HFF-Myc (cell line): ENCODE data around the gene LBH.

ENCODE experiments used
- DNase-seq: peaks from one replicate; pipeline ENCODE4 v3.0.0-alpha.2; 2011; ENCODE audit warnings: low read depth; ENCODE audit errors: extremely low read depth
- H3K4me3 ChIP-seq: replicated peaks from 2 replicates; pipeline ENCODE4 v1.5.1; 2011; ENCODE audit warnings: low read depth, mild to moderate bottlenecking, control low read depth, low read length
- TF ChIP-seq, protein P1 (sequence below): IDR thresholded peaks from 2 replicates; pipeline ENCODE4 v1.5.1; 2012; ENCODE audit warnings: mild to moderate bottlenecking, low read depth, low read length, control low read depth; ENCODE audit errors: missing control alignments

Gene LBH

GRCh38 chr2:30237239-30237965 is 6.1 kb downstream of the LBH start:
- H3K4me3 ChIP-seq = no peak overlapping the region
- TF ChIP-seq, protein P1, sequence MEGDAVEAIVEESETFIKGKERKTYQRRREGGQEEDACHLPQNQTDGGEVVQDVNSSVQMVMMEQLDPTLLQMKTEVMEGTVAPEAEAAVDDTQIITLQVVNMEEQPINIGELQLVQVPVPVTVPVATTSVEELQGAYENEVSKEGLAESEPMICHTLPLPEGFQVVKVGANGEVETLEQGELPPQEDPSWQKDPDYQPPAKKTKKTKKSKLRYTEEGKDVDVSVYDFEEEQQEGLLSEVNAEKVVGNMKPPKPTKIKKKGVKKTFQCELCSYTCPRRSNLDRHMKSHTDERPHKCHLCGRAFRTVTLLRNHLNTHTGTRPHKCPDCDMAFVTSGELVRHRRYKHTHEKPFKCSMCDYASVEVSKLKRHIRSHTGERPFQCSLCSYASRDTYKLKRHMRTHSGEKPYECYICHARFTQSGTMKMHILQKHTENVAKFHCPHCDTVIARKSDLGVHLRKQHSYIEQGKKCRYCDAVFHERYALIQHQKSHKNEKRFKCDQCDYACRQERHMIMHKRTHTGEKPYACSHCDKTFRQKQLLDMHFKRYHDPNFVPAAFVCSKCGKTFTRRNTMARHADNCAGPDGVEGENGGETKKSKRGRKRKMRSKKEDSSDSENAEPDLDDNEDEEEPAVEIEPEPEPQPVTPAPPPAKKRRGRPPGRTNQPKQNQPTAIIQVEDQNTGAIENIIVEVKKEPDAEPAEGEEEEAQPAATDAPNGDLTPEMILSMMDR = no peak
- no peak for DNase-seq

GRCh38 chr2:30237966-30238800 is 6.8 kb downstream of the LBH start:
- TF ChIP-seq, protein P1 = no peak
- H3K4me3 ChIP-seq = no peak overlapping the region
- no peak for DNase-seq

GRCh38 chr2:30239308-30239985 is 8.1 kb downstream of the LBH start:
- no peak for DNase-seq
- TF ChIP-seq, protein P1 = peak; percentile 97
- no peak overlapping the region for H3K4me3 ChIP-seq

DNA sequence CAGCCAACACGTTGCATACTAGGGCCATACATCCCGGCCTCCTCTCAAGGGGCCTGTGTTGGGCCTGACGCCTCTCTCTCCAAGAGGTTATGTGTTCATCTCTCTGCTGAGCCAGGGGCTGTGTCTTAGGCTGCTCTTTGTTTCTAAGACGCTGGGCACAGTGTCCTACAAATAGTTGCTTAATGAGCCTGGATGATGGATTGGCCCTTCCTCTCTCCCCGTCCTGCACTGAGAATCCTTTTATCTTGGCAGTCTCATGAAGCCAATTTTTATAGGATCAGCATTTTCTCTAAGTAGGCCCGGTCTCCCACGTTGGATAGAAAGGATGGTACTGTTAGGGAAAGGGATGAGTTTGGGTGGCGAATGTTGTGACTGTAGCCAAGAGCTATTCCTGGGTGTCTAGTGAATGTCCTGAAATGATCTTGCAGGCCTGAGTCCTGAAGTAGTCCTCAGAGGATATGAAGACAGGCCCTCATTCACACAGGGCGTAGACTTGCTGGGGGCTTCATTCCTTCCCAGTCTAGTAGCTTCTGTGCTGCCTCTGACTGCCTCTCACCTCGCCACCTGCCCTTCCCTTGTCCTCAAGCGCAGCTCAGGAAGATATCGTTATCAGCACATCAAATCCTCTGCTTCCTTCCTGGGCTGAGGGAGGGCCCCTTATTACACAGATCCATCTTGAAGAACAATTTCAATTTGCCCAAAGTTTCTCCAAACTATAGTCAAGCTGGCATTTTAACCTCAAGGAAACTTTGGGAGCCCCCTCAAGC is 8.8 kb downstream of the LBH start:
- no peak overlapping the region for H3K4me3 ChIP-seq
- DNase-seq = no peak
- TF ChIP-seq, protein P1 = no peak

DNA sequence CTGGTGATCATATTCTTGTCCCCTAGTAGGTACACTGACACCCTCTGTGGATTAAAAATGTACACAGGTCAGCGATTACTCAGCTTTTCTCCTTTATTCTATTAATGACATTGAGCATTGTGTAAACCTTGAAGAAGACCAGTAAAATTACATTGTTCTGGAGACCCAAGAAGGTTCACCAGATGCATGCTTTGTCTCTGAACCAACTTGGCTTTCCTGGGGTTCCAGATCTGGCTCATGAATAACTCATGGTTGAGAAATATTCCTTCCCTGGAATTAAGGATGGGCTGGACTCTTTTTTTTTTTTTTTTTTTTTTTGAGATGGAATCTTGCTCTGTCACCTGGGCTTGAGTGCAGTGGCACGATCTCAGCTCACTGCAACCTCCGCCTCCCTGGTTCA is 11.9 kb downstream of the LBH start:
- no peak overlapping the region for H3K4me3 ChIP-seq
- TF ChIP-seq, protein P1 = no peak
- DNase-seq = no peak

GRCh38 chr2:30245364-30245763 is 14.0 kb downstream of the LBH start:
- TF ChIP-seq, protein P1 = no peak
- DNase-seq = no peak
- H3K4me3 ChIP-seq = no peak overlapping the region
